ENCODE data around the gene EYA3. TPM values are rescaled to one million over a fixed set of nuclear protein-coding genes. Genes with fewer than 3 reads are reported as not detected.

Gene EYA3
- total and polyA plus RNA-seq, 2 of the 8 experiments (the other 6 are each of a cell fraction or from before 2014, with no cell fraction given) = 15.0 to 33.9 TPM

DNA sequence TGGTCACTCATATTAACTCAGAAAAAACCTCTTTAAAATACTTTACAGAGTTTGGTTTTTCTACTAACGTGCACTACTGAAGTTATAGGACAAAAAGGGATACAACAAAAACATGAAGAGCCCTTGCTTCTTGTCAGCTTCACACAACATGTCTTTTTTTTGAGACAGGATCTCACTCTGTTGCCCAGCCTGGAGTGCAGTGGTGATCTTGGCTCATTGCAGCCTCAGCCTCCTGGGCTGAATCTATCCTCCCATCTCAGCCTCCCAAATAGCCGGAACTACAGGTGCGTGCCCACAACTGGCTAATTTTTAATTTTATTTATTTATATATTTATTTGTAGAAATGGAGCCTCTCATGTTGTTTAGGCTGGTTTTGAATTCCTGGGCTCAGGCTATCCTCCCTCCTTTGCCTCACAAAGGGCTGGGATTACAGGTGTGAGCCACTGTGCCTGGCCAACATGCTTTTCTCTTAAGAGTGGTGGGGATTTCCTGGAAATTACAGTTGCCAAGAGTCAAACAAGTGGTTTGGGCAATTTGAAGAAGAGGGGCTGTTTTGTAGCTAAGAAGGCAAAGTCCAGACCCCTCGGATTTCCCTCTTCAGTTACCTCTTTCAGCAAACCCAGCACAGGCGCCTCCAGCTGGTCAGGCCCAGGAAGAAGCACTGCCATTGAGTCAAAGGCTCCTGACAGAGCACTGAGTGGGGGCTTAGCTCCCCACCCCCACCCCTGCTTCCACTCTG lies 160.0 kb downstream of the EYA3 start (continued):
- TF ChIP-seq YY1 (IDR thresholded peaks at IDR 0.05; ENCODE audit: low read depth, low read length) (no peak), BACH1 (IDR thresholded peaks at IDR 0.05; ENCODE audit: low read length) (no peak), NANOG (IDR thresholded peaks at IDR 0.05; ENCODE audit: insufficient read depth, low read depth, low read length, poor library complexity, severe bottlenecking) (no peak), TEAD4 (IDR thresholded peaks at IDR 0.05; ENCODE audit: low read depth, low read length) (no peak)

Measured in H1 (cell line).